ENCODE results near the gene ICAM2.

Gene ICAM2

GRCh38 chr17:63974594-63975192 is 45.7 kb downstream of the ICAM2 start:
- DNase-seq (ENCODE audit: low read depth in 2 of 2), result no peak

GRCh38 chr17:63973930-63974593 is 46.4 kb downstream of the ICAM2 start:
- no peak for DNase-seq (ENCODE audit: low read depth in 2 of 2)

- DNase-seq (ENCODE audit: low read depth in 2 of 2), result no peak
Measured at GRCh38 chr17:63973247-63973646, 47.2 kb downstream of the ICAM2 start.

- no peak for DNase-seq (ENCODE audit: low read depth in 2 of 2)
Measured at GRCh38 chr17:63972796-63973195, 47.6 kb downstream of the ICAM2 start, which contains the start of gene SCN4A. Gene SCN4A (minus strand): TSS chr17:63972918. CDS start chr17:63972841, 77 bp downstream.

GRCh38 chr17:63969278-63969677 is 51.2 kb downstream of the ICAM2 start:
- DNase-seq (ENCODE audit: low read depth in 2 of 2), result no peak

GRCh38 chr17:63967953-63968352 is 52.5 kb downstream of the ICAM2 start:
- DNase-seq (ENCODE audit: low read depth in 2 of 2), result no peak

GRCh38 chr17:63966646-63967264 is 53.7 kb downstream of the ICAM2 start:
- DNase-seq (ENCODE audit: low read depth in 2 of 2), result no peak

GRCh38 chr17:63963123-63963522 is 57.3 kb downstream of the ICAM2 start:
- DNase-seq (ENCODE audit: low read depth in 2 of 2), result no peak

- no peak for DNase-seq (ENCODE audit: low read depth in 2 of 2)
Measured at GRCh38 chr17:63962298-63962744, 58.1 kb downstream of the ICAM2 start.

GRCh38 chr17:63961355-63962212 is 58.8 kb downstream of the ICAM2 start:
- peak in 1 of 2 experiments; percentile 41 for DNase-seq (ENCODE audit: low read depth in 2 of 2)

- DNase-seq (ENCODE audit: low read depth in 2 of 2), result no peak
Measured at GRCh38 chr17:63960430-63960829, 60.0 kb downstream of the ICAM2 start.

GRCh38 chr17:63960006-63960405 is 60.4 kb downstream of the ICAM2 start:
- DNase-seq (ENCODE audit: low read depth in 2 of 2), result no peak

GRCh38 chr17:63956296-63956920 is 64.0 kb downstream of the ICAM2 start:
- DNase-seq (ENCODE audit: low read depth in 2 of 2), result no peak

GRCh38 chr17:63955791-63956190 is 64.6 kb downstream of the ICAM2 start:
- DNase-seq (ENCODE audit: low read depth in 2 of 2), result no peak

GRCh38 chr17:63955232-63955631 is 65.2 kb downstream of the ICAM2 start:
- DNase-seq (ENCODE audit: low read depth in 2 of 2), result no peak

- DNase-seq (ENCODE audit: low read depth in 2 of 2), result no peak
Measured at GRCh38 chr17:63954402-63955063, 65.9 kb downstream of the ICAM2 start.
